AG04449 (cell line): ENCODE results near the gene TDRD5.

Source experiments
- CTCF ChIA-PET: fragments of 350-600 bp; formaldehyde crosslinking; extraction: SDS; loops from one replicate; lab custom pipeline; 2021; ENCODE audit warnings: antibody characterized with exemption; lab: Yijun Ruan, JAX
- POLR2A ChIA-PET: fragments of 400-600, 350-600 bp; formaldehyde crosslinking; extraction: SDS; loops from one replicate; lab custom pipeline; 2020; ENCODE audit warnings: antibody characterized with exemption, inconsistent platforms; lab: Yijun Ruan, JAX
- DNase-seq: peaks from one replicate; pipeline ENCODE4 v3.0.0-alpha.2; 2010; ENCODE audit warnings: low read depth, low spot score
- H3K4me3 ChIP-seq: 2 replicates; pipeline ENCODE4 v1.5.1; 2011; ENCODE audit warnings: low read depth, mild to moderate bottlenecking, control low read depth, low read length
- CTCF ChIP-seq: IDR thresholded peaks from one replicate; pipeline ENCODE4 v1.5.1; 2011; ENCODE audit warnings: mild to moderate bottlenecking, moderate library complexity, low read length, control low read depth, inconsistent platforms; ENCODE audit not compliant: insufficient read depth; ENCODE audit errors: missing control alignments

The TDRD5 gene

GRCh38 chr1:179714159-179714558 is 122.5 kb downstream of the TDRD5 start:
- no peak for TF ChIP-seq CTCF
- CTCF ChIA-PET: interaction anchor here (1.1 to 2.3 kb wide), 3 partner anchors 8 to 100 kb away, joined by 6 to 9 read pairs (median 7); no protein-coding TSS in a partner anchor
- POLR2A ChIA-PET: no interaction called here
- H3K4me3 ChIP-seq: no peak overlapping the region
- DNase-seq: no peak

- CTCF ChIA-PET: interaction anchor here (1.1 to 2.3 kb wide), 2 partner anchors 8 to 96 kb away, joined by 7 to 9 read pairs; no protein-coding TSS in a partner anchor
- no peak for DNase-seq
- no peak for TF ChIP-seq CTCF
- H3K4me3 ChIP-seq: no peak overlapping the region
- POLR2A ChIA-PET: no interaction called here
These were observed 123.0 kb downstream of the TDRD5 start for GRCh38 chr1:179714623-179715022.

GRCh38 chr1:179719272-179719671 is 127.6 kb downstream of the TDRD5 start:
- ChIA-PET CTCF (interaction anchor here (0.8 to 2.9 kb wide), 4 partner anchors 9 to 95 kb away, joined by 3 to 16 read pairs (median 10); no protein-coding TSS in a partner anchor), POLR2A (no interaction called here)
- no peak for TF ChIP-seq CTCF

GRCh38 chr1:179728271-179728670 is 136.6 kb downstream of the TDRD5 start:
- H3K4me3 ChIP-seq: no peak overlapping the region
- POLR2A ChIA-PET: no interaction called here
- TF ChIP-seq CTCF: no peak
- DNase-seq: no peak
- CTCF ChIA-PET: interaction anchor here (0.7 to 4.2 kb wide), 5 partner anchors 18 to 86 kb away, joined by 3 to 20 read pairs (median 12); no protein-coding TSS in a partner anchor

More at GRCh38 chr1:179719272-179719671, 127.6 kb downstream of the TDRD5 start:
- DNase-seq: no peak
- H3K4me3 ChIP-seq: no peak overlapping the region

GRCh38 chr1:179729881-179730280 is 138.2 kb downstream of the TDRD5 start:
- no peak overlapping the region for H3K4me3 ChIP-seq
- no peak for DNase-seq
- CTCF ChIA-PET: interaction anchor here (0.9 to 4.2 kb wide), 2 partner anchors 80 to 85 kb away, joined by 6 to 20 read pairs; no protein-coding TSS in a partner anchor
- TF ChIP-seq CTCF: no peak
- POLR2A ChIA-PET: no interaction called here

GRCh38 chr1:179731643-179732042 is 140.0 kb downstream of the TDRD5 start:
- TF ChIP-seq CTCF: no peak
- ChIA-PET CTCF (interaction anchor here (1.6 to 4.2 kb wide), 3 partner anchors 78 to 83 kb away, joined by 4 to 20 read pairs (median 10); no protein-coding TSS in a partner anchor), POLR2A (no interaction called here)
- DNase-seq: no peak
- no peak overlapping the region for H3K4me3 ChIP-seq
